Measurements from ENCODE around the gene RHOBTB3.

RHOBTB3 gene

GRCh38 chr5:95733107-95733665, 2.0 kb downstream of the RHOBTB3 start:
- no peak for DNase-seq

- no peak for DNase-seq
Observed at GRCh38 chr5:95734187-95734586, 3.1 kb downstream of the RHOBTB3 start.

- no peak for DNase-seq
Observed at GRCh38 chr5:95734906-95735305, 3.8 kb downstream of the RHOBTB3 start.

GRCh38 chr5:95735406-95735805, 4.3 kb downstream of the RHOBTB3 start:
- no peak for DNase-seq

- no peak for DNase-seq
Observed at GRCh38 chr5:95738072-95738471, 6.9 kb downstream of the RHOBTB3 start.

GRCh38 chr5:95738834-95739233, 7.7 kb downstream of the RHOBTB3 start:
- DNase-seq, result no peak

GRCh38 chr5:95739857-95740256, 8.7 kb downstream of the RHOBTB3 start:
- no peak for DNase-seq

- DNase-seq, result no peak
Observed at GRCh38 chr5:95741458-95741857, 10.3 kb downstream of the RHOBTB3 start.

- DNase-seq, result no peak
Observed at GRCh38 chr5:95743232-95743631, 12.1 kb downstream of the RHOBTB3 start.

GRCh38 chr5:95743877-95744276, 12.7 kb downstream of the RHOBTB3 start:
- no peak for DNase-seq

GRCh38 chr5:95746194-95746593, 15.1 kb downstream of the RHOBTB3 start:
- no peak for DNase-seq

GRCh38 chr5:95746722-95747679, 15.9 kb downstream of the RHOBTB3 start:
- DNase-seq, result no peak

- no peak for DNase-seq
Observed at GRCh38 chr5:95748133-95748532, 17.0 kb downstream of the RHOBTB3 start.

GRCh38 chr5:95754545-95754944, 23.4 kb downstream of the RHOBTB3 start:
- DNase-seq, result no peak

- DNase-seq, result no peak
Observed at GRCh38 chr5:95759005-95759404, 27.9 kb downstream of the RHOBTB3 start.

GRCh38 chr5:95759634-95760033, 28.5 kb downstream of the RHOBTB3 start:
- no peak for DNase-seq

- DNase-seq, result no peak
Observed at GRCh38 chr5:95760273-95761191, 29.4 kb downstream of the RHOBTB3 start.

- no peak for DNase-seq
Observed at GRCh38 chr5:95761771-95762651, 30.9 kb downstream of the RHOBTB3 start.

GRCh38 chr5:95762652-95763041, 31.5 kb downstream of the RHOBTB3 start:
- no peak for DNase-seq

GRCh38 chr5:95763941-95764340, 32.8 kb downstream of the RHOBTB3 start:
- no peak for DNase-seq

- DNase-seq, result no peak
Observed at GRCh38 chr5:95768731-95769130, 37.6 kb downstream of the RHOBTB3 start.

All from KG1 (cell line).